Transverse colon (tissue), 4 donors: Measurements from ENCODE around the gene ZNF366. TPM values are rescaled to one million over a fixed set of nuclear protein-coding genes. Genes with fewer than 3 reads are reported as not detected.

Experiments used
- DNase-seq: peaks from one replicate; pipeline ENCODE4 v3.0.0-alpha.2; 2019
- H3K27ac ChIP-seq, 4 donors: fragments of 200-600 bp; sonication (generic); 2 replicates each; pipeline ENCODE4 v1.5.1; 2016 to 2018; ENCODE audit warnings: inconsistent platforms in 4 of 4
- H3K27me3 ChIP-seq: fragments of 200-600 bp; sonication (generic); 2 replicates; pipeline ENCODE4 v1.5.1; 2017; ENCODE audit warnings: inconsistent platforms
- H3K36me3 ChIP-seq, 4 donors: fragments of 200-600 bp; sonication (generic); 2 replicates each; pipeline ENCODE4 v1.5.1; 2017 to 2019; ENCODE audit warnings: inconsistent platforms in 4 of 4
- H3K4me1 ChIP-seq, 4 donors: fragments of 200-600 bp; sonication (generic); 2 replicates each; pipeline ENCODE4 v1.5.1; 2017 to 2020; ENCODE audit warnings: inconsistent platforms in 4 of 4
- H3K4me3 ChIP-seq, 4 donors: fragments of 200-600 bp; sonication (generic); 1 replicate in 1 of 4; 2 replicates in 3 of 4; pipeline versions ENCODE4 v1.5.1 to v1.6.1; 2017 to 2019; ENCODE audit warnings: inconsistent platforms in 4 of 4
- H3K9me3 ChIP-seq, 2 donors: fragments of 200-600 bp; sonication (generic); 2 replicates each; pipeline ENCODE4 v1.5.1; 2017 to 2019; ENCODE audit warnings: inconsistent platforms in 2 of 2
- EP300 ChIP-seq: sonication (generic); formaldehyde crosslinking; IDR thresholded peaks from one replicate; pipeline ENCODE4 v1.6.1; 2017; ENCODE audit warnings: antibody characterized with exemption, low read depth
- POLR2A ChIP-seq: fragments of 450-650 bp; IDR thresholded peaks from one replicate; pipeline ENCODE4 v1.6.1; 2016; ENCODE audit warnings: antibody characterized with exemption, mild to moderate bottlenecking, moderate library complexity
- POLR2AphosphoS5 ChIP-seq, 3 donors: sonication (generic); formaldehyde crosslinking; IDR thresholded peaks; one replicate each; pipeline ENCODE4 v1.6.1; 2016; ENCODE audit warnings: antibody characterized with exemption in 3 of 3
- WGBS, 2 donors: methylation state at CpG; one replicate each; pipeline ENCODE4 v1.1.5; 2018; ENCODE audit warnings: low coverage in 1 of 2; 5-methylcytosine and 5-hydroxymethylcytosine counted together
- in situ Hi-C, 4 donors: fragments of 200-750 bp; cut with MboI; loops; one replicate each; pipeline versions ENCODE4 v1.15.0 to v1.15.1; 2017; ENCODE audit warnings: low sequenced_read_pairs in 3 of 4, low pct_ligation_motif_present in 1 of 4, low pct_unique_long_range_greater_than_20kb in 1 of 4
- intact Hi-C: fragments of 100-400 bp; cut with DNase I; formaldehyde crosslinking; loops from one replicate; pipeline ENCODE4 v1.15.1; 2023; ENCODE audit warnings: low total_unique reads
- total RNA-seq, 4 donors: library from RNA; depleted of rRNA; stranded (reverse); fragments of >200 nt; gene quantifications; one replicate each; pipeline ENCODE4 v1.1.0, GENCODE V29; 2016
- TF ChIP-seq, protein P1 (sequence below), 5 experiments: fragments of 200-600 bp in 3 of 5; fragments of 450-650 bp in 2 of 5; sonication (generic) in 3 of 5; IDR thresholded peaks; 1 replicate in 2 of 5; 2 replicates in 3 of 5; pipeline ENCODE4 v1.5.1; 2016 to 2017; ENCODE audit warnings: antibody characterized with exemption in 5 of 5, inconsistent platforms in 3 of 5, mild to moderate bottlenecking in 2 of 5, moderate library complexity in 1 of 5

The ZNF366 gene
- total RNA-seq, 4 donors from 2014 or later: 0.40 to 1.4 (median 0.72) TPM

DNA sequence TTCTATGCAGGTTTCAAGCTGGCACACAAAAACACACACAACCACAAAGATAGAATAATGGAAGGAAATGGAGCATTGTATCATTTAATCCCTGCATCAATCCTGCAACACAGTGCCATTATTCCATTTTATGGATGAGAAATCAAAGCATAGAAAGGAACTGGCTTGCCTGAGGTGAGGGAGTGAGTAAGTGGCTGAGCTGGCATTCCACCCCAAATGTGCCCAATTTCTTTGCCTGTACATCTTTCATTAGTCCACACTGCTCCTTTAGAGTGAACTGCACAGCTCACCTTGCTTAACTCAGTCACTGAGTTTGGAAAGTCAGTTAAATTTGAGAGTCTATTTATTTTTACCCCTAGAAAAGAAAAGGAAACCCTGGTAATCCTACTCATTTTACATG is 28.9 kb downstream of the ZNF366 start:
- no peaks in the 10 kb centered on the region for H3K27me3 ChIP-seq
- TF ChIP-seq POLR2A (no peak), EP300 (no peak), POLR2AphosphoS5 (IDR thresholded peaks at IDR 0.05) (no peak)
- TF ChIP-seq, protein P1, sequence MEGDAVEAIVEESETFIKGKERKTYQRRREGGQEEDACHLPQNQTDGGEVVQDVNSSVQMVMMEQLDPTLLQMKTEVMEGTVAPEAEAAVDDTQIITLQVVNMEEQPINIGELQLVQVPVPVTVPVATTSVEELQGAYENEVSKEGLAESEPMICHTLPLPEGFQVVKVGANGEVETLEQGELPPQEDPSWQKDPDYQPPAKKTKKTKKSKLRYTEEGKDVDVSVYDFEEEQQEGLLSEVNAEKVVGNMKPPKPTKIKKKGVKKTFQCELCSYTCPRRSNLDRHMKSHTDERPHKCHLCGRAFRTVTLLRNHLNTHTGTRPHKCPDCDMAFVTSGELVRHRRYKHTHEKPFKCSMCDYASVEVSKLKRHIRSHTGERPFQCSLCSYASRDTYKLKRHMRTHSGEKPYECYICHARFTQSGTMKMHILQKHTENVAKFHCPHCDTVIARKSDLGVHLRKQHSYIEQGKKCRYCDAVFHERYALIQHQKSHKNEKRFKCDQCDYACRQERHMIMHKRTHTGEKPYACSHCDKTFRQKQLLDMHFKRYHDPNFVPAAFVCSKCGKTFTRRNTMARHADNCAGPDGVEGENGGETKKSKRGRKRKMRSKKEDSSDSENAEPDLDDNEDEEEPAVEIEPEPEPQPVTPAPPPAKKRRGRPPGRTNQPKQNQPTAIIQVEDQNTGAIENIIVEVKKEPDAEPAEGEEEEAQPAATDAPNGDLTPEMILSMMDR (IDR thresholded peaks at IDR 0.05): no peak
- intact Hi-C loops: no loop called here
- in situ Hi-C loops: no loop called here
- H3K27ac ChIP-seq: peak overlapping the region in 1 of 4 donors; percentile 12
- DNase-seq: no peak
- no peaks in the 10 kb centered on the region for H3K36me3 ChIP-seq
- no peaks in the 10 kb centered on the region for H3K9me3 ChIP-seq
- peaks cover 0 to 7% (median 0%) of the 10 kb centered on the region in 4 donors for H3K4me1 ChIP-seq
- no peak overlapping the region for H3K4me3 ChIP-seq

DNA sequence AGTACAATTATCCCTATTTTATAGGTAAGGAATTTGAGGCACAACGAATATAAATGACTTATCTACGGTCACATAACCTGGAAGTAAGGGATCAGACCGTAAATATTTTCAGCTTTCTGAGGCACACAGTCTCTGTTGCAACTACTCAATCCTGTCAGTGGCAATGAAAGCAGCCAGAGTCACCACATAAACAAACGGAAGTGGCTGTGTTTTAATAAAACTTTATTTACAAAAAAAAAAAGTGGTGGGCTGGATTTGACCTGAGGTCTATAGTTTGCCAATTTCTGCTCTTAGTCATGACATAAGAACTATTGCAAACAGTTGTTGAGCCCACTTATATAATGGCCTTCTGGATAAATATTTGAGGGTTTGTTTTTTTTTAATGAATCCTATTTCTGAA is 29.6 kb downstream of the ZNF366 start:
- in situ Hi-C loops: no loop called here
- intact Hi-C loops: no loop called here
- H3K4me3 ChIP-seq: no peak overlapping the region
- TF ChIP-seq, protein P1 (IDR thresholded peaks at IDR 0.05): no peak
- TF ChIP-seq POLR2A (no peak), POLR2AphosphoS5 (IDR thresholded peaks at IDR 0.05) (no peak), EP300 (no peak)
- no peaks in the 10 kb centered on the region for H3K27me3 ChIP-seq
- H3K4me1 ChIP-seq: peaks cover 0 to 7% (median 0%) of the 10 kb centered on the region in 4 donors
- H3K36me3 ChIP-seq: no peaks in the 10 kb centered on the region
- H3K9me3 ChIP-seq: no peaks in the 10 kb centered on the region
- H3K27ac ChIP-seq: no peak overlapping the region
- no peak for DNase-seq
- WGBS, 2 donors: 87 to 92% methylated on average over 4 of the region's 4 CpGs

DNA sequence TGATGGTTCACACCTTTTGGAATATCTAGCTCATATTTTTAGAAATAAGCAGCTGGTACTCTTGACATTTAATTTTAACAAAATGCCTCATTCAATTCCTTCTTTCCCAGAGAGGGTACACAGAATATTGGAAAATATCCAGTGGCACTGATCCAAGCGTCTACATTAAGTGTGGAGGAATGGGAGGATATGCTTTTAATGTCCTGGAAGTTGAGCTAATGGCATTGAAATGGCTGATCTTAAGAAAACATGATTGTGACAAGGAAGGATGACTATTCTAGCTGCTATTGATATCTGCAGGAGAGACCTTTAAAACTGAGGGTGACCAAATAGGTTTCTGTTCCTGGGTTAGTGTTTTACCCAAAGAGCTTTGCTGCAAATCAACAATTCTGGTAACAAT is 30.0 kb downstream of the ZNF366 start:
- no peaks in the 10 kb centered on the region for H3K36me3 ChIP-seq
- intact Hi-C loops: no loop called here
- H3K4me1 ChIP-seq: peaks cover 0 to 7% (median 0%) of the 10 kb centered on the region in 4 donors
- H3K9me3 ChIP-seq: no peaks in the 10 kb centered on the region
- no peaks in the 10 kb centered on the region for H3K27me3 ChIP-seq
- DNase-seq: no peak
- 61 to 67% methylated on average over 1 of the region's 1 CpG for WGBS, 2 donors
- H3K27ac ChIP-seq: no peak overlapping the region
- H3K4me3 ChIP-seq: no peak overlapping the region
- TF ChIP-seq, protein P1 (IDR thresholded peaks at IDR 0.05): no peak
- TF ChIP-seq POLR2A (no peak), POLR2AphosphoS5 (IDR thresholded peaks at IDR 0.05) (no peak)
- in situ Hi-C loops: no loop called here

DNA sequence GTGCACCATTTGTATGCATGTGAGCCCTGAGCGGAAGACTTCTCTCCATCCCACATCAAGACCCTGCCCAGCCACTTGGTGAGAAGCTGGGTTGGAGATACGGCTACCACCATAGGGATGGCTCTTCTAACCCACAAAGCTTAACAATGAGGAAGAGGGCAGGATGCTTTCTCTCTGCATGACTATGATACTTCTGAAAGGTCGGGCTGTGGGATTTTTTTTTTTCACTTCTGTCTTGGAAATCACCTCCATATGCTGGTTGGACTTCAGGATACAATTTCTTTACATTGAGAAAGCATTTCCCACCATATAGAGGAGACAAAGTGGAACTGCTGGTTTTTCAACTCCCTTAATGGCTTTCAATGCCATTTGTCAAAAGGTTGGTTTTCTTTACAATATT is 30.5 kb downstream of the ZNF366 start:
- 60 to 80% methylated on average over 1 to 3 of the region's 3 CpGs for WGBS, 2 donors
- H3K27me3 ChIP-seq: no peaks in the 10 kb centered on the region
- TF ChIP-seq, protein P1 (IDR thresholded peaks at IDR 0.05): no peak
- TF ChIP-seq POLR2A (no peak), EP300 (no peak), POLR2AphosphoS5 (IDR thresholded peaks at IDR 0.05) (no peak)
- DNase-seq: no peak
- H3K9me3 ChIP-seq: no peaks in the 10 kb centered on the region
- H3K27ac ChIP-seq: no peak overlapping the region
- in situ Hi-C loops: no loop called here
- H3K4me3 ChIP-seq: no peak overlapping the region
- H3K36me3 ChIP-seq: no peaks in the 10 kb centered on the region
- intact Hi-C loops: no loop called here
- peaks cover 0 to 7% (median 0%) of the 10 kb centered on the region in 4 donors for H3K4me1 ChIP-seq
